Stimulated activated CD8-positive, alpha-beta memory T cell treated with anti-CD3 and anti-CD28 coated beads, Interleukin-7, amount 100 ng/mL, for 1 hour (primary cell): ENCODE measurements around the gene DEPDC1.
"Not testable (repeated sequence)": the region's sequence is repeated elsewhere in the genome, so short reads cannot be mapped to it uniquely, and the experiment has no call there.

Source experiments
- DNase-seq, 2 donors: peaks; one replicate each; pipeline ENCODE4 v3.0.0-alpha.2; 2020; ENCODE audit warnings: low read depth in 2 of 2

The DEPDC1 gene

GRCh38 chr1:68496680-68497357 lies at the start of gene DEPDC1:
TSS of gene DEPDC1 (minus strand) at chr1:68497082. CDS start at chr1:68496999, 83 bp downstream.
- peak; percentile 41 to 45 for DNase-seq

GRCh38 chr1:68544651-68545050 lies 47.8 kb upstream of the DEPDC1 start:
- DNase-seq: no peak

- no peak for DNase-seq
Measured at GRCh38 chr1:68542586-68542985, 45.7 kb upstream of the DEPDC1 start.

- DNase-seq: no peak
Measured at GRCh38 chr1:68538941-68539340, 42.1 kb upstream of the DEPDC1 start.

- DNase-seq: no peak
Measured at GRCh38 chr1:68528243-68528642, 31.4 kb upstream of the DEPDC1 start.

GRCh38 chr1:68525781-68526180 lies 28.9 kb upstream of the DEPDC1 start:
- no peak for DNase-seq

- DNase-seq: no peak
Measured at GRCh38 chr1:68521286-68521685, 24.4 kb upstream of the DEPDC1 start.

- no peak for DNase-seq
Measured at GRCh38 chr1:68516066-68516465, 19.2 kb upstream of the DEPDC1 start.

- no peak for DNase-seq
Measured at GRCh38 chr1:68511254-68511653, 14.4 kb upstream of the DEPDC1 start.

GRCh38 chr1:68506386-68506785 lies 9.5 kb upstream of the DEPDC1 start:
- no peak for DNase-seq

GRCh38 chr1:68503085-68503484 lies 6.2 kb upstream of the DEPDC1 start:
- no peak for DNase-seq

GRCh38 chr1:68497358-68497698 lies 446 bp upstream of the DEPDC1 start:
- no peak for DNase-seq

- no peak for DNase-seq
Measured at GRCh38 chr1:68495968-68496679, 758 bp downstream of the DEPDC1 start.

- no peak for DNase-seq
Measured at GRCh38 chr1:68495532-68495931, 1.4 kb downstream of the DEPDC1 start.

GRCh38 chr1:68493193-68493592 lies 3.7 kb downstream of the DEPDC1 start:
- DNase-seq: no peak

- DNase-seq: not testable (repeated sequence)
Measured at GRCh38 chr1:68492255-68492654, 4.6 kb downstream of the DEPDC1 start.

- no peak for DNase-seq
Measured at GRCh38 chr1:68490046-68490651, 6.7 kb downstream of the DEPDC1 start.

GRCh38 chr1:68485431-68486022 lies 11.4 kb downstream of the DEPDC1 start:
- DNase-seq: no peak

GRCh38 chr1:68484618-68485017 lies 12.3 kb downstream of the DEPDC1 start:
- DNase-seq: no peak

GRCh38 chr1:68481041-68481440 lies 15.8 kb downstream of the DEPDC1 start:
- no peak for DNase-seq

GRCh38 chr1:68479501-68479900 lies 17.4 kb downstream of the DEPDC1 start:
- DNase-seq: no peak

- no peak for DNase-seq
Measured at GRCh38 chr1:68478662-68479061, 18.2 kb downstream of the DEPDC1 start.

GRCh38 chr1:68476626-68477025 lies 20.3 kb downstream of the DEPDC1 start:
- not testable (repeated sequence) for DNase-seq
